Neural cell (in vitro differentiated cells): ENCODE results near the gene NSL1.

ENCODE experiments used
- CTCF ChIP-seq: fragments of 450-650 bp; IDR thresholded peaks from 2 replicates; pipeline ENCODE4 v1.5.1; 2014; ENCODE audit warnings: antibody characterized with exemption, mild to moderate bottlenecking, moderate library complexity; ENCODE audit not compliant: poor library complexity, severe bottlenecking
- EP300 ChIP-seq: fragments of 450-650 bp; conservative IDR thresholded peaks from 2 replicates; pipeline ENCODE4 v1.6.1; 2014; ENCODE audit warnings: antibody characterized with exemption, mild to moderate bottlenecking, moderate library complexity; ENCODE audit not compliant: poor library complexity, severe bottlenecking
- EZH2 ChIP-seq: fragments of 200-600, 300-800 bp; shearing (Covaris generic), sonication (generic); IDR thresholded peaks from 2 replicates; pipeline ENCODE4 v1.6.1; 2014; ENCODE audit warnings: antibody characterized with exemption, low read length, borderline replicate concordance, mild to moderate bottlenecking; ENCODE audit not compliant: insufficient read depth, poor library complexity, severe bottlenecking
- MXI1 ChIP-seq: fragments of 450-650 bp; conservative IDR thresholded peaks from 2 replicates; pipeline ENCODE4 v1.6.1; 2014; ENCODE audit warnings: antibody characterized with exemption, mild to moderate bottlenecking; ENCODE audit not compliant: poor library complexity, severe bottlenecking
- POLR2AphosphoS5 ChIP-seq: IDR thresholded peaks from 2 replicates; pipeline ENCODE4 v1.6.1; 2012
- RAD21 ChIP-seq: fragments of 450-650 bp; conservative IDR thresholded peaks from 2 replicates; pipeline ENCODE4 v1.6.1; 2014; ENCODE audit warnings: antibody characterized with exemption, mild to moderate bottlenecking, moderate library complexity
- REST ChIP-seq: IDR thresholded peaks from 2 replicates; pipeline ENCODE4 v1.6.1; 2012; ENCODE audit warnings: borderline replicate concordance
- SMC3 ChIP-seq: fragments of 450-650 bp; conservative IDR thresholded peaks from 2 replicates; pipeline ENCODE4 v1.6.1; 2014; ENCODE audit warnings: antibody characterized with exemption, mild to moderate bottlenecking, moderate library complexity; ENCODE audit not compliant: poor library complexity
- TAF1 ChIP-seq: IDR thresholded peaks from 2 replicates; pipeline ENCODE4 v1.6.1; 2012; ENCODE audit warnings: low read depth

DNA sequence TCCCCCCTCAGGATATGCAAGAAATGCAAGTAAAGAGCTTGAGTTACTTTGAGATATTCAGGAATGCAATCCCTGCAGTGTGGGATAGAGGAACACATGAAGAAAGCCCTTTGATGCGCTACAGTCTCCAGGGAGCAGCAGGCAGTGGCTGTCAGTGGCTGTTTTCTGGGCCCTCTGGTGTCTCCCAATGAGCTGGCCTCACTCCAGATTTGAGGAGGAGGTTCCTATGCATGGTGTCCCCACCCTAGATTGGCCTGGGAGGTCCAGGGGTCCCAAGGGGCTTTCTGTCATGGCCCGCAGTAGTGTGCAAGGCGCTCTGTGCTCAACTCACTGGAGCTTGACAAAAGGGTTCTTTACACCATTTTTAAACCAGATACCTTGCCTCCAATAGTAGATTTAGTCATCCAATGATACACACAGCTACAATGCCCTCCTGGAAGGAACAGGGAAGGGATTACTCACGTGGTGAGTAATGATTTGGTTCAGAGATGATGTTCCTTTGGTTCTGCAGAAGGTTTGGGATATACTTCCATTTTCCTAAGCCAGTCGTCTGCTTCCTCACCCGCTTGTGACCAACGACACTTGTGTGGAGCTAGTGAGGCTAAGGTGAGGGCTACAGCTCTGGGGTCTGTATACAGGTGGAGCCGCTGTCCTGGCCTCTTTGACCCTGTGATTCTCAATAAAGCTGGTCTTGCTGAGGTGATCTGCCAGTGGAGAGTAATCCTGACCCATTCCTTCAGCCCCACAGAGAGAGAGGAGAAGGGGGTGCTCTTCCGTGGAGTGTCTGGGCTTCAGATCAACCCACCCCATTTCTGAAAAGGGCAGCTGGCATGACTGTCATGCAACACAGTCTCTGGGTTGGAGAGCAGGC, 98.6 kb downstream of the NSL1 start:
- TF ChIP-seq POLR2AphosphoS5 = no peak
- no peak for TF ChIP-seq CTCF
- no peak for TF ChIP-seq RAD21
- no peak for TF ChIP-seq EZH2
- TF ChIP-seq SMC3 = no peak
- no peak for TF ChIP-seq REST
- no peak for TF ChIP-seq EP300
- TF ChIP-seq TAF1 = no peak
- no peak for TF ChIP-seq MXI1
